Neural progenitor cell (in vitro differentiated cells): ENCODE data around the gene NFE2. TPM values are rescaled to one million over a fixed set of nuclear protein-coding genes. Genes with fewer than 3 reads are reported as not detected.
"Not testable (repeated sequence)": the region's sequence is repeated elsewhere in the genome, so short reads cannot be mapped to it uniquely, and the experiment has no call there.

ENCODE experiments used
- DNase-seq: peaks from one replicate; pipeline ENCODE4 v3.0.0-alpha.2; 2016; ENCODE audit warnings: low spot score
- H2AFZ ChIP-seq: fragments of 200-600 bp; sonication (generic); replicated peaks from 2 replicates; pipeline ENCODE4 v1.6.1; 2016; ENCODE audit warnings: antibody characterized with exemption
- H3F3A ChIP-seq: fragments of 200-600 bp; sonication (generic); 2 replicates; pipeline ENCODE4 v1.6.1; 2016; ENCODE audit warnings: antibody characterized with exemption, low read depth
- H3K27ac ChIP-seq: fragments of 200-600 bp; sonication (generic); 2 replicates; pipeline ENCODE4 v1.5.1; 2016; ENCODE audit warnings: mild to moderate bottlenecking
- H3K27me3 ChIP-seq: fragments of 200-600 bp; sonication (generic); 2 replicates; pipeline ENCODE4 v1.6.1; 2016; ENCODE audit warnings: mild to moderate bottlenecking, moderate library complexity
- H3K36me3 ChIP-seq: fragments of 200-600 bp; sonication (generic); 2 replicates; pipeline ENCODE4 v1.5.1; 2016
- H3K4me1 ChIP-seq: fragments of 200-600 bp; sonication (generic); 2 replicates; pipeline ENCODE4 v1.6.1; 2016; ENCODE audit warnings: mixed run types
- H3K4me2 ChIP-seq: fragments of 200-600 bp; sonication (generic); 2 replicates; pipeline ENCODE4 v1.6.1; 2016
- H3K4me3 ChIP-seq: fragments of 200-600 bp; sonication (generic); 2 replicates; pipeline ENCODE4 v1.5.1; 2016
- H3K79me2 ChIP-seq: fragments of 200-600 bp; sonication (generic); 2 replicates; pipeline ENCODE4 v1.6.1; 2016; ENCODE audit warnings: low read depth
- H3K9ac ChIP-seq: fragments of 200-600 bp; sonication (generic); 2 replicates; pipeline ENCODE4 v1.6.1; 2016
- H3K9me3 ChIP-seq: fragments of 200-600 bp; sonication (generic); 2 replicates; pipeline ENCODE4 v1.5.1; 2016; ENCODE audit warnings: low read depth
- H4K20me1 ChIP-seq: fragments of 200-600 bp; sonication (generic); 2 replicates; pipeline ENCODE4 v1.6.1; 2016; ENCODE audit warnings: low read depth
- H3K27ac Mint-ChIP-seq: 3 replicates; pipeline ENCODE4 v1.8.0; 2021; ENCODE audit warnings: mixed read lengths
- H3K27me3 Mint-ChIP-seq: 2 replicates; pipeline ENCODE4 v1.8.0; 2022; ENCODE audit warnings: low read depth, mild to moderate bottlenecking, inconsistent platforms, moderate library complexity, mixed read lengths; ENCODE audit not compliant: insufficient read depth
- H3K36me3 Mint-ChIP-seq: 3 replicates; pipeline ENCODE4 v1.8.0; 2021; ENCODE audit warnings: mixed read lengths
- H3K4me1 Mint-ChIP-seq: 3 replicates; pipeline ENCODE4 v1.8.0; 2021; ENCODE audit warnings: mixed read lengths
- H3K4me3 Mint-ChIP-seq: 3 replicates; pipeline ENCODE4 v1.8.0; 2021; ENCODE audit warnings: mild to moderate bottlenecking, moderate library complexity, mixed read lengths
- H3K9me3 Mint-ChIP-seq: 3 replicates; pipeline ENCODE4 v1.8.0; 2020; ENCODE audit warnings: mixed read lengths
- EZH2 ChIP-seq: fragments of 200-600 bp; sonication (generic); IDR thresholded peaks from 2 replicates; pipeline ENCODE4 v1.6.1; 2017; ENCODE audit warnings: antibody characterized with exemption, mild to moderate bottlenecking, moderate library complexity
- EZH2phosphoT487 ChIP-seq: fragments of 200-600 bp; sonication (generic); IDR thresholded peaks from 2 replicates; pipeline ENCODE4 v1.6.1; 2017; ENCODE audit warnings: antibody characterized with exemption
- total RNA-seq: library from RNA; depleted of rRNA; stranded (reverse); fragments of >200 nt; gene quantifications from 2 replicates; pipeline ENCODE4 v1.2.3, GENCODE V29; 2015; ENCODE audit warnings: low replicate concordance
- TF ChIP-seq, protein P1 (sequence below): fragments of 200-600 bp; sonication (generic); IDR thresholded peaks from 2 replicates; pipeline ENCODE4 v1.5.1; 2017; ENCODE audit warnings: antibody characterized with exemption, mild to moderate bottlenecking

The NFE2 gene
- total RNA-seq, 1 donor from 2014 or later = 2.8 TPM

DNA sequence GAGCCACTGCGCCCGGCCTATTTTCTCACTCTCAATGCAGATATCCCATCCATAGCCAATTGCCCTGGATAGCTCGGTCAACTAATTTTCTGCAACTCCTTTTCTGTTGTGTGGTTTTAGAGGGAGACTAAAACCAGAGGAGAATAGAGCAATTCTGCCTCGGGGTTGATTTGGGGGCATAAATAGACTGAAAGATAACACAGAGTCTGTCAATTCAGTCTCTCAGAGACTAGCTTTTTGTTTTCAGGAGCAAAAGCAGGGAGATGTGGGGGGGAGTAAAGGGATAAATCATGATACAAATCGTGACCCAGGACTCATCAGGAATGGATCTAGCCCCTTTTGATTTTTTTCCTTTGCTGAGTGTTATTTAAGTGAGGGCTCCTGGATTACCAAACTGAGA, 30.6 kb upstream of the NFE2 start:
- Histone ChIP-seq H3K27ac (no peak overlapping the region), H3K9ac (no peak overlapping the region)
- peaks cover 28% of the 10 kb centered on the region for H3K4me1 Mint-ChIP-seq

DNA sequence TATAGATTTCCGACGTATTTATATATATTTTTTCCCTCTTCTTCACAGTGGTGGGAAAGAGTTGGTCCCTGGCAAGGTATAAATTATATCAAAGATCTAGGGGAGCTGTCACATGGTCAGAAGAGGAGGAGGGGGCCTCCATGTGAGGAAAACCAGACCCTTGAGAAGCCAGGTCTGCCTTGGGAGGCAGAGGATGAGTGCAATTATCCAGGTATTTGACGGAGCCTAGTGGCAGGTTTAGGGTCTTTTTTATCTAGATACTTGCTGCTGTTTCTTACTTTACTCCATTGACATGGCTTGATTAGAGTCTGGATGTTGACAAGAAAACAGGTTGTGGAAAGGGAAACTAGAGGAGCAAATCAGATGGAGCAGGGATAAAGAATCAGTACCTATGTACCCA, 29.6 kb upstream of the NFE2 start:
- H3K4me2 ChIP-seq = no peak overlapping the region
- H3K27me3 ChIP-seq = no peaks in the 10 kb centered on the region
- H3K36me3 ChIP-seq = no peaks in the 10 kb centered on the region
- Mint-ChIP-seq H3K27me3 (peaks cover 4% of the 10 kb centered on the region), H3K4me3 (no peak overlapping the region), H3K9me3 (no peaks in the 10 kb centered on the region), H3K4me1 (peaks cover 27% of the 10 kb centered on the region), H3K36me3 (peaks cover 3% of the 10 kb centered on the region), H3K27ac (peak overlapping the region; percentile 57)
- H3F3A ChIP-seq = peaks cover 28% of the 10 kb centered on the region
- peaks cover 96% of the 10 kb centered on the region for H3K79me2 ChIP-seq
- peaks cover 10% of the 10 kb centered on the region for H3K4me1 ChIP-seq
- no peaks in the 10 kb centered on the region for H3K9me3 ChIP-seq
- H2AFZ ChIP-seq = no peak overlapping the region
- peak overlapping the region; percentile 42 for H3K27ac ChIP-seq
- peaks cover 6% of the 10 kb centered on the region for H4K20me1 ChIP-seq
- no peak for TF ChIP-seq EZH2
- H3K4me3 ChIP-seq = no peak overlapping the region
- no peak overlapping the region for H3K9ac ChIP-seq
- DNase-seq = no peak

More for the DNA sequence above, 30.6 kb upstream of the NFE2 start:
- peaks cover 6% of the 10 kb centered on the region for H4K20me1 ChIP-seq
- H3F3A ChIP-seq = peaks cover 30% of the 10 kb centered on the region
- H3K27me3 ChIP-seq = no peaks in the 10 kb centered on the region
- H2AFZ ChIP-seq = no peak overlapping the region
- TF ChIP-seq EZH2phosphoT487 (no peak), EZH2 (no peak)
- TF ChIP-seq, protein P1, sequence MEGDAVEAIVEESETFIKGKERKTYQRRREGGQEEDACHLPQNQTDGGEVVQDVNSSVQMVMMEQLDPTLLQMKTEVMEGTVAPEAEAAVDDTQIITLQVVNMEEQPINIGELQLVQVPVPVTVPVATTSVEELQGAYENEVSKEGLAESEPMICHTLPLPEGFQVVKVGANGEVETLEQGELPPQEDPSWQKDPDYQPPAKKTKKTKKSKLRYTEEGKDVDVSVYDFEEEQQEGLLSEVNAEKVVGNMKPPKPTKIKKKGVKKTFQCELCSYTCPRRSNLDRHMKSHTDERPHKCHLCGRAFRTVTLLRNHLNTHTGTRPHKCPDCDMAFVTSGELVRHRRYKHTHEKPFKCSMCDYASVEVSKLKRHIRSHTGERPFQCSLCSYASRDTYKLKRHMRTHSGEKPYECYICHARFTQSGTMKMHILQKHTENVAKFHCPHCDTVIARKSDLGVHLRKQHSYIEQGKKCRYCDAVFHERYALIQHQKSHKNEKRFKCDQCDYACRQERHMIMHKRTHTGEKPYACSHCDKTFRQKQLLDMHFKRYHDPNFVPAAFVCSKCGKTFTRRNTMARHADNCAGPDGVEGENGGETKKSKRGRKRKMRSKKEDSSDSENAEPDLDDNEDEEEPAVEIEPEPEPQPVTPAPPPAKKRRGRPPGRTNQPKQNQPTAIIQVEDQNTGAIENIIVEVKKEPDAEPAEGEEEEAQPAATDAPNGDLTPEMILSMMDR = no peak
- H3K36me3 ChIP-seq = no peaks in the 10 kb centered on the region
- no peak overlapping the region for H3K27ac Mint-ChIP-seq
- DNase-seq = no peak
- H3K4me2 ChIP-seq = no peak overlapping the region
- H3K9me3 Mint-ChIP-seq = no peaks in the 10 kb centered on the region
- peaks cover 5% of the 10 kb centered on the region for H3K36me3 Mint-ChIP-seq
- peaks cover 10% of the 10 kb centered on the region for H3K4me1 ChIP-seq
- no peak overlapping the region for H3K4me3 ChIP-seq
- no peak overlapping the region for H3K4me3 Mint-ChIP-seq
- H3K9me3 ChIP-seq = no peaks in the 10 kb centered on the region
- H3K27me3 Mint-ChIP-seq = peaks cover 4% of the 10 kb centered on the region
- H3K79me2 ChIP-seq = peaks cover 96% of the 10 kb centered on the region

DNA sequence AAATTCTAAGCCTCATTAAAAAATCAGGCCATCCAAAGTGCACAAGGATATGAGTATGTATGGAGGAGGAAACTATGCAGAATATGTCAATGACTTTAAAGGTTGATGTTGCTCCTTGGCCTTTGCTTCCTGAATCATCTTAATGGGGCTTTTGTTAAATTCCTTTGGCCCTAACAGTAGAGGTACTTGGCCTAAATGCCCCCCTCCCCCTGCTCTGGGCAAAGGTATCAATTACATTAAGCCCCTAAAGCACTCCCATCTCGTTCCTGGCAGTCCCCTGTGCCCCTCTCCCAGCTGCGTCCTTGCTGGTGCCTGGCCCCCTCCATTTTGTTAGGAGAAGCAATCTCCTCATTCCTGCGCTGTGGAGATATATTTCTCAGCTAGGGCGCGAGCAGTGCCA, 28.9 kb upstream of the NFE2 start:
- Mint-ChIP-seq H3K9me3 (no peaks in the 10 kb centered on the region), H3K36me3 (peaks cover 3% of the 10 kb centered on the region), H3K4me3 (no peak overlapping the region), H3K4me1 (peaks cover 32% of the 10 kb centered on the region), H3K27me3 (peaks cover 8% of the 10 kb centered on the region), H3K27ac (no peak overlapping the region)
- Histone ChIP-seq H4K20me1 (peaks cover 6% of the 10 kb centered on the region), H3K79me2 (peaks cover 95% of the 10 kb centered on the region), H3K9me3 (no peaks in the 10 kb centered on the region), H3K4me1 (peaks cover 10% of the 10 kb centered on the region), H3K36me3 (no peaks in the 10 kb centered on the region), H3F3A (peaks cover 22% of the 10 kb centered on the region), H3K4me3 (no peak overlapping the region), H3K27me3 (no peaks in the 10 kb centered on the region), H3K4me2 (peak overlapping the region; percentile 4), H3K9ac (no peak overlapping the region), H2AFZ (no peak overlapping the region), H3K27ac (peak overlapping the region; percentile 42)
- DNase-seq = no peak
- TF ChIP-seq, protein P1 = no peak
- TF ChIP-seq EZH2phosphoT487 = no peak

DNA sequence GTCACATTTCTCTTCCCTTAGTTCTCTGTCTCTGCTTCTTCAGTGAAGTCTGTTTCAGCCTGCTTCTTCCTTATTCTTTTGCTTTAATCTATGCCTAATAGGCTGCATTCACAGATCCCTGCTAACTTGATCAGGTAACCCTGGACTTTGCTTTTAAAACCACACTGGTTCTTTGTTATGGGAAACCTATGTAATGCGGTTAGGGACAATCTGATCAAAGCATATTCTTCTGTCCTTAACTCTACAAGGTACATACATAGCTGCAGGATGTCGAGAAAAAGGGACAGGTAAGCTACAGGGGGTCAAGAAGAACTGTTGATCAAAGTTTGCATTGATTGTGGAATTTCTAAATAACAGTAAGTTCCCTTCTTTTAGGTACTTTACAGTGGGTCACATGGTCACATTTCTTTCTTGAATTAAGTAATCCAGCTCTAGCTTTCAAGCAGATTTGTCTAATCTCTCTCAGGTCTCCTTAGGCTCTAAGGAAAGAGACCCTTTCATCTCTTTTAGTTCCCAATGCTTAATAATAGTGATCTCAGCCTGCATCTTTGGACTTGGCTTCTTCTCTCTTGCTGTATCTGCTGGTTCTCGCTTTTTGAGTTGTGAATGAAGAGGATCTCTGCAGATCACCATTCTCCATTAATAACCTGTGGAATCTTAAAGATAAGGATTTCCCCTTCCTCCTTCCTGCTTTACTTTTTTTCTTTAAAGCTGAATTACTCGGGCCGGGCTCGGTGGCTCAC, 28.0 kb upstream of the NFE2 start:
- Histone ChIP-seq H3K4me3 (no peak overlapping the region), H4K20me1 (peaks cover 6% of the 10 kb centered on the region), H3K9ac (no peak overlapping the region), H3K27ac (no peak overlapping the region), H3K79me2 (peaks cover 85% of the 10 kb centered on the region), H2AFZ (no peak overlapping the region), H3F3A (peaks cover 26% of the 10 kb centered on the region), H3K36me3 (no peaks in the 10 kb centered on the region), H3K4me1 (peaks cover 13% of the 10 kb centered on the region), H3K9me3 (no peaks in the 10 kb centered on the region), H3K4me2 (no peak overlapping the region), H3K27me3 (no peaks in the 10 kb centered on the region)
- TF ChIP-seq EZH2phosphoT487 (no peak), EZH2 (no peak)
- TF ChIP-seq, protein P1 = no peak
- Mint-ChIP-seq H3K4me1 (peaks cover 36% of the 10 kb centered on the region), H3K27ac (no peak overlapping the region), H3K9me3 (no peaks in the 10 kb centered on the region), H3K27me3 (peaks cover 11% of the 10 kb centered on the region), H3K4me3 (no peak overlapping the region), H3K36me3 (peaks cover 3% of the 10 kb centered on the region)
- no peak for DNase-seq

DNA sequence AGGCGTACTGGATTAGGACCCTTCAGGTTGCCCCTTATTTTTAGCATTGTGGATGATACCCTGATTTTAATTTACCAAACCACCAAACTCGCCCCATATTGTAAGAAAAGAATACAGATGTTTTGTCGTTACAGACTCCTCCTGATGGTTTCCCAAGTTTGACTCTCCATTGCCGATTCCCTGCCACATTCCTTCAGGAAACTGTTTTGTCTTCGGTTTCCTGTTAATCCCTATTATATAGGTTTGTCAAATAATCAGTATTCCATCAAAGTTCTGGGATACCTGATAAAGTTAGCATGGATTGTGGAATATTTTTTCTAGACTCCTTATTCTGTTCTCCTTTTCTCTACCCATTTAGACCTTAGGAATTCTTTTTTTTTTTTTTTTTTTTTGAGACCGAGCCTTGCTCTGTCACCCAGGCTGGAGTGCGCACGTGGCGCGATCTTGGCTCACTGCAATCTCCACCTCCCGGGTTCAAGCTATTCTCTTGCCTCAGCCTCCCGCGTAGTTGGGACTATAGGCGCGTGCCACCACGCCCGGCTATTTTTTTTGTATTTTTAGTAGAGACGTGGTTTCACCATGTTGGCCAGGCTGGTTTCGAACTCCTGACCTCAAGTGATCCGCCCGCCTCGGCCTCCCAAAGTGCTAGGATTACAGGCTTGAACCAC, 24.8 kb upstream of the NFE2 start:
- H3K4me1 ChIP-seq = peaks cover 13% of the 10 kb centered on the region
- peak overlapping the region; percentile 63 for H2AFZ ChIP-seq
- DNase-seq, H3K36me3 ChIP-seq, H3K27me3 ChIP-seq, H3K36me3 Mint-ChIP-seq, H3K9me3 ChIP-seq, H4K20me1 ChIP-seq, H3K9me3 Mint-ChIP-seq: not testable (repeated sequence)
- peaks cover 11% of the 10 kb centered on the region for H3K27me3 Mint-ChIP-seq
- peak overlapping the region; percentile 99 for H3K4me3 Mint-ChIP-seq
- H3K9ac ChIP-seq = peak overlapping the region; percentile 89
- H3K4me3 ChIP-seq = peak overlapping the region; percentile 76
- peaks cover 53% of the 10 kb centered on the region for H3K79me2 ChIP-seq
- peaks cover 22% of the 10 kb centered on the region for H3F3A ChIP-seq
- H3K4me1 Mint-ChIP-seq = peaks cover 35% of the 10 kb centered on the region
- H3K4me2 ChIP-seq = peak overlapping the region; percentile 81
- H3K27ac Mint-ChIP-seq = peak overlapping the region; percentile 96
- peak overlapping the region; percentile 5 for H3K27ac ChIP-seq
